Measurements from ENCODE around the gene DARS1.
"Not testable (repeated sequence)": the region's sequence is repeated elsewhere in the genome, so short reads cannot be mapped to it uniquely, and the experiment has no call there.

DARS1 gene

GRCh38 chr2:135888587-135888986 lies 96.8 kb downstream of the DARS1 start:
- not testable (repeated sequence) for H3K4me1 ChIP-seq (ENCODE audit: insufficient read depth, low read length); H3K36me3 ChIP-seq (ENCODE audit: insufficient read depth, low read length); H3K9ac ChIP-seq (ENCODE audit: low read depth, low read length); H3K9me3 ChIP-seq (ENCODE audit: control insufficient read depth, insufficient read depth, low read length)

GRCh38 chr2:135885709-135886108 lies 99.7 kb downstream of the DARS1 start:
- Histone ChIP-seq H3K4me1 (ENCODE audit: insufficient read depth, low read length) (peaks cover 4% of the 10 kb centered on the region), H3K36me3 (ENCODE audit: insufficient read depth, low read length) (no peaks in the 10 kb centered on the region), H3K9ac (ENCODE audit: low read depth, low read length) (no peak overlapping the region), H3K9me3 (ENCODE audit: control insufficient read depth, insufficient read depth, low read length) (no peaks in the 10 kb centered on the region; the same call in 1 of the 2 replicates)

- H3K9me3 ChIP-seq (ENCODE audit: control insufficient read depth, insufficient read depth, low read length): no peaks in the 10 kb centered on the region
- H3K4me1 ChIP-seq (ENCODE audit: insufficient read depth, low read length): peaks cover 4% of the 10 kb centered on the region
- peak overlapping the region; percentile 15; the same call in 1 of the 2 replicates for H3K9ac ChIP-seq (ENCODE audit: low read depth, low read length)
- no peaks in the 10 kb centered on the region for H3K36me3 ChIP-seq (ENCODE audit: insufficient read depth, low read length)
These were observed 103.0 kb downstream of the DARS1 start for GRCh38 chr2:135882415-135882814.

GRCh38 chr2:135876770-135877169 lies 108.7 kb downstream of the DARS1 start:
- not testable (repeated sequence) for H3K9me3 ChIP-seq (ENCODE audit: control insufficient read depth, insufficient read depth, low read length); H3K36me3 ChIP-seq (ENCODE audit: insufficient read depth, low read length); H3K4me1 ChIP-seq (ENCODE audit: insufficient read depth, low read length)
- peak overlapping the region; percentile 85 for H3K9ac ChIP-seq (ENCODE audit: low read depth, low read length)

GRCh38 chr2:135876066-135876711 lies 109.2 kb downstream of the DARS1 start, which contains the start of gene MCM6:
TSS of gene MCM6 (minus strand) at chr2:135876443. CDS start at chr2:135876365, 78 bp downstream.
- H3K4me1 ChIP-seq (ENCODE audit: insufficient read depth, low read length): peaks cover 9% of the 10 kb centered on the region; the same call in 1 of the 2 replicates
- no peaks in the 10 kb centered on the region for H3K9me3 ChIP-seq (ENCODE audit: control insufficient read depth, insufficient read depth, low read length)
- peaks cover 8% of the 10 kb centered on the region; the same call in 1 of the 2 replicates for H3K36me3 ChIP-seq (ENCODE audit: insufficient read depth, low read length)
- peak within 1 kb of the TSS; percentile 85 for H3K9ac ChIP-seq (ENCODE audit: low read depth, low read length)

- Histone ChIP-seq H3K36me3 (ENCODE audit: insufficient read depth, low read length) (peaks cover 13% of the 10 kb centered on the region; the same call in 1 of the 2 replicates), H3K4me1 (ENCODE audit: insufficient read depth, low read length) (peaks cover 9% of the 10 kb centered on the region; the same call in 1 of the 2 replicates), H3K9ac (ENCODE audit: low read depth, low read length) (peak overlapping the region; percentile 85), H3K9me3 (ENCODE audit: control insufficient read depth, insufficient read depth, low read length) (no peaks in the 10 kb centered on the region)
These were observed 109.8 kb downstream of the DARS1 start for GRCh38 chr2:135875491-135876065.

GRCh38 chr2:135874777-135875365 lies 110.6 kb downstream of the DARS1 start:
- peaks cover 9% of the 10 kb centered on the region; the same call in 1 of the 2 replicates for H3K4me1 ChIP-seq (ENCODE audit: insufficient read depth, low read length)
- peak overlapping the region; percentile 85; the same call in 1 of the 2 replicates for H3K9ac ChIP-seq (ENCODE audit: low read depth, low read length)
- H3K36me3 ChIP-seq (ENCODE audit: insufficient read depth, low read length): peaks cover 20% of the 10 kb centered on the region; the same call in 1 of the 2 replicates

GRCh38 chr2:135870571-135870970 lies 114.9 kb downstream of the DARS1 start:
- peaks cover 38% of the 10 kb centered on the region for H3K36me3 ChIP-seq (ENCODE audit: insufficient read depth, low read length)
- no peak overlapping the region for H3K9ac ChIP-seq (ENCODE audit: low read depth, low read length)
- H3K9me3 ChIP-seq (ENCODE audit: control insufficient read depth, insufficient read depth, low read length): no peaks in the 10 kb centered on the region
- peaks cover 9% of the 10 kb centered on the region; the same call in 1 of the 2 replicates for H3K4me1 ChIP-seq (ENCODE audit: insufficient read depth, low read length)

More at GRCh38 chr2:135874777-135875365, 110.6 kb downstream of the DARS1 start:
- no peaks in the 10 kb centered on the region for H3K9me3 ChIP-seq (ENCODE audit: control insufficient read depth, insufficient read depth, low read length)

GRCh38 chr2:135863233-135863632 lies 122.2 kb downstream of the DARS1 start:
- Histone ChIP-seq H3K36me3 (ENCODE audit: insufficient read depth, low read length) (peaks cover 36% of the 10 kb centered on the region), H3K9ac (ENCODE audit: low read depth, low read length) (no peak overlapping the region), H3K9me3 (ENCODE audit: control insufficient read depth, insufficient read depth, low read length) (no peaks in the 10 kb centered on the region), H3K4me1 (ENCODE audit: insufficient read depth, low read length) (no peaks in the 10 kb centered on the region)

- peaks cover 35% of the 10 kb centered on the region for H3K36me3 ChIP-seq (ENCODE audit: insufficient read depth, low read length)
- H3K4me1 ChIP-seq (ENCODE audit: insufficient read depth, low read length): no peaks in the 10 kb centered on the region
- H3K9me3 ChIP-seq (ENCODE audit: control insufficient read depth, insufficient read depth, low read length): no peaks in the 10 kb centered on the region
- H3K9ac ChIP-seq (ENCODE audit: low read depth, low read length): no peak overlapping the region
These were observed 122.7 kb downstream of the DARS1 start for GRCh38 chr2:135862718-135863117.
